ENCODE data around the gene ARHGAP45.

Gene ARHGAP45, protein sequence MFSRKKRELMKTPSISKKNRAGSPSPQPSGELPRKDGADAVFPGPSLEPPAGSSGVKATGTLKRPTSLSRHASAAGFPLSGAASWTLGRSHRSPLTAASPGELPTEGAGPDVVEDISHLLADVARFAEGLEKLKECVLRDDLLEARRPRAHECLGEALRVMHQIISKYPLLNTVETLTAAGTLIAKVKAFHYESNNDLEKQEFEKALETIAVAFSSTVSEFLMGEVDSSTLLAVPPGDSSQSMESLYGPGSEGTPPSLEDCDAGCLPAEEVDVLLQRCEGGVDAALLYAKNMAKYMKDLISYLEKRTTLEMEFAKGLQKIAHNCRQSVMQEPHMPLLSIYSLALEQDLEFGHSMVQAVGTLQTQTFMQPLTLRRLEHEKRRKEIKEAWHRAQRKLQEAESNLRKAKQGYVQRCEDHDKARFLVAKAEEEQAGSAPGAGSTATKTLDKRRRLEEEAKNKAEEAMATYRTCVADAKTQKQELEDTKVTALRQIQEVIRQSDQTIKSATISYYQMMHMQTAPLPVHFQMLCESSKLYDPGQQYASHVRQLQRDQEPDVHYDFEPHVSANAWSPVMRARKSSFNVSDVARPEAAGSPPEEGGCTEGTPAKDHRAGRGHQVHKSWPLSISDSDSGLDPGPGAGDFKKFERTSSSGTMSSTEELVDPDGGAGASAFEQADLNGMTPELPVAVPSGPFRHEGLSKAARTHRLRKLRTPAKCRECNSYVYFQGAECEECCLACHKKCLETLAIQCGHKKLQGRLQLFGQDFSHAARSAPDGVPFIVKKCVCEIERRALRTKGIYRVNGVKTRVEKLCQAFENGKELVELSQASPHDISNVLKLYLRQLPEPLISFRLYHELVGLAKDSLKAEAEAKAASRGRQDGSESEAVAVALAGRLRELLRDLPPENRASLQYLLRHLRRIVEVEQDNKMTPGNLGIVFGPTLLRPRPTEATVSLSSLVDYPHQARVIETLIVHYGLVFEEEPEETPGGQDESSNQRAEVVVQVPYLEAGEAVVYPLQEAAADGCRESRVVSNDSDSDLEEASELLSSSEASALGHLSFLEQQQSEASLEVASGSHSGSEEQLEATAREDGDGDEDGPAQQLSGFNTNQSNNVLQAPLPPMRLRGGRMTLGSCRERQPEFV

DNA sequence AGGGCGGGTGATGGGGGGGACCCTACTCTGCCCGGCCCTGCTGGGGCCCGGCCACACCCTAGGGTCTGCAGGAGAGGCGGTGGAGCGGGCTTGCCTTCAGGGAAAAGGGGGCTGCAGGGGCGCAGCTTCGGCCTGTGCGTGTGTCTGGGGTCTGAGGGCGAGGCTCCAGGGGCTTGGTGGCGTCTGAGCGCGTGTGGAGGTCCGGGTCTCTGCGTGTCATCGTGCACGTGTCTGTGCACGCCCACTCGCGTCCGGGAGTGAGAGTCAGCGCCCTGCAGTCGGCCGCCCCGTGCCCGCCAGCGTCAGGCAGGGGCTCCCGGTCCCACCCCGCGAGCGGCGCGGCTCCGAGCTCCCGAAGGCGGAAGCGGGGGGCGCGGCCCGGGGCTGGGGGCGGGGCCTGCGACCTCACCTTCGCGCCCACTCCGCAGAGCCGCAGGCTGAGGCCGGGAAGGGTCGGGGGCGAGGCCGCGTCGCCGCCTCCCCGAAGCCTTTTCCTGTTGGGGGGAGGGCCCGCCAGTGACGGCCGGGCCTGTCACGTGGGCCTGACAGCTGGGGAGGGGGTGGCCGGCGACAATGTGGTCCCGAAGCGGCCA lies at the start of gene ARHGAP45:
TSS of gene ARHGAP45 (plus strand) at position 420 of the 593 bp plus-strand sequence. CDS start 239 bp downstream, outside the sequence.
- H2AFZ ChIP-seq (ENCODE audit: low read length), result no peak within 1 kb of the TSS
- peak within 1 kb of the TSS; percentile 86 for H3K4me3 ChIP-seq (ENCODE audit: low read depth, low read length, poor library complexity, severe bottlenecking)
- peak within 1 kb of the TSS; percentile 72 for H3K4me2 ChIP-seq (ENCODE audit: low read length)
- no peaks in the 10 kb centered on the region for H3F3A ChIP-seq (ENCODE audit: insufficient read depth, low read length)
- peaks cover 12% of the 10 kb centered on the region for H3K36me3 ChIP-seq (ENCODE audit: insufficient read depth, low read length)
- H4K20me1 ChIP-seq (ENCODE audit: insufficient read depth, low read length), result no peaks in the 10 kb centered on the region
- H3K79me2 ChIP-seq (ENCODE audit: insufficient read depth, low read length), result no peaks in the 10 kb centered on the region
- TF ChIP-seq EZH2 (IDR thresholded peaks at IDR 0.05; ENCODE audit: borderline replicate concordance, low read length), result no peak
- TF ChIP-seq, protein P1, sequence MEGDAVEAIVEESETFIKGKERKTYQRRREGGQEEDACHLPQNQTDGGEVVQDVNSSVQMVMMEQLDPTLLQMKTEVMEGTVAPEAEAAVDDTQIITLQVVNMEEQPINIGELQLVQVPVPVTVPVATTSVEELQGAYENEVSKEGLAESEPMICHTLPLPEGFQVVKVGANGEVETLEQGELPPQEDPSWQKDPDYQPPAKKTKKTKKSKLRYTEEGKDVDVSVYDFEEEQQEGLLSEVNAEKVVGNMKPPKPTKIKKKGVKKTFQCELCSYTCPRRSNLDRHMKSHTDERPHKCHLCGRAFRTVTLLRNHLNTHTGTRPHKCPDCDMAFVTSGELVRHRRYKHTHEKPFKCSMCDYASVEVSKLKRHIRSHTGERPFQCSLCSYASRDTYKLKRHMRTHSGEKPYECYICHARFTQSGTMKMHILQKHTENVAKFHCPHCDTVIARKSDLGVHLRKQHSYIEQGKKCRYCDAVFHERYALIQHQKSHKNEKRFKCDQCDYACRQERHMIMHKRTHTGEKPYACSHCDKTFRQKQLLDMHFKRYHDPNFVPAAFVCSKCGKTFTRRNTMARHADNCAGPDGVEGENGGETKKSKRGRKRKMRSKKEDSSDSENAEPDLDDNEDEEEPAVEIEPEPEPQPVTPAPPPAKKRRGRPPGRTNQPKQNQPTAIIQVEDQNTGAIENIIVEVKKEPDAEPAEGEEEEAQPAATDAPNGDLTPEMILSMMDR (IDR thresholded peaks at IDR 0.05; ENCODE audit: low read length), result no peak
- peak within 1 kb of the TSS; percentile 87 for H3K9ac ChIP-seq (ENCODE audit: low read length)
- H3K9me2 ChIP-seq (ENCODE audit: low read depth, low read length), result no peaks in the 10 kb centered on the region
- H3K27me3 ChIP-seq (ENCODE audit: insufficient read depth, low read length), result no peaks in the 10 kb centered on the region
- H3K4me1 ChIP-seq (ENCODE audit: insufficient read depth, low read length, severe bottlenecking), result peaks cover 46% of the 10 kb centered on the region
- peak within 1 kb of the TSS; percentile 92 for H3K27ac ChIP-seq (ENCODE audit: low read depth, low read length, poor library complexity, severe bottlenecking)
- H3K9me3 ChIP-seq (ENCODE audit: low read length), result no peaks in the 10 kb centered on the region

DNA sequence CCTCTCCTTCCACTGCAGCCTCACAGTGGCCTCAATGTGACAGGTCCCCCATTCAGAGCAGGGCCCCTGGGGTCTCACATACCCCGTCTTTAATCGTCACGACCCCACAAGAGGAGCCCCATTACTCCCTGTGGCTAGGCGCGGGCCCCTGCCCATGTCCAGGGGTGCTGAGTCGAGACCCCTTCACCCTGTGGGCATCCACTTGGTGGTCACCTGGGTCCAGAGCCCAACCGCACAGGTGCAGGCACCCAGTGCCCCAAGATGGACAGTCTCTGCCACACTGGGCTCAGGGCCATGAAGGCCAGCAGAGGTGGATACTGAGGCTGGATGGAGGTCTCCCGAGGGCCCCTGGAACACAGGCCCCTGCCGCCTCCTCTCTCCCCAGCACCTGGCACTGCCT lies 49.1 kb upstream of the ARHGAP45 start:
- TF ChIP-seq, protein P1 (IDR thresholded peaks at IDR 0.05; ENCODE audit: low read length), result no peak
- TF ChIP-seq EZH2 (IDR thresholded peaks at IDR 0.05; ENCODE audit: borderline replicate concordance, low read length), result no peak
- Histone ChIP-seq H2AFZ (ENCODE audit: low read length) (no peak overlapping the region), H3K9me2 (ENCODE audit: low read depth, low read length) (no peaks in the 10 kb centered on the region), H3K36me3 (ENCODE audit: insufficient read depth, low read length) (peaks cover 30% of the 10 kb centered on the region), H3F3A (ENCODE audit: insufficient read depth, low read length) (peaks cover 5% of the 10 kb centered on the region), H3K27ac (ENCODE audit: low read depth, low read length, poor library complexity, severe bottlenecking) (peak overlapping the region; percentile 75), H3K4me1 (ENCODE audit: insufficient read depth, low read length, severe bottlenecking) (peaks cover 61% of the 10 kb centered on the region), H3K4me3 (ENCODE audit: low read depth, low read length, poor library complexity, severe bottlenecking) (peak overlapping the region; percentile 99), H3K4me2 (ENCODE audit: low read length) (peak overlapping the region; percentile 99), H3K9me3 (ENCODE audit: low read length) (no peaks in the 10 kb centered on the region), H3K27me3 (ENCODE audit: insufficient read depth, low read length) (no peaks in the 10 kb centered on the region), H3K79me2 (ENCODE audit: insufficient read depth, low read length) (peaks cover 54% of the 10 kb centered on the region), H3K9ac (ENCODE audit: low read length) (peak overlapping the region; percentile 99; the same call in 1 of the 2 replicates), H4K20me1 (ENCODE audit: insufficient read depth, low read length) (no peaks in the 10 kb centered on the region)

DNA sequence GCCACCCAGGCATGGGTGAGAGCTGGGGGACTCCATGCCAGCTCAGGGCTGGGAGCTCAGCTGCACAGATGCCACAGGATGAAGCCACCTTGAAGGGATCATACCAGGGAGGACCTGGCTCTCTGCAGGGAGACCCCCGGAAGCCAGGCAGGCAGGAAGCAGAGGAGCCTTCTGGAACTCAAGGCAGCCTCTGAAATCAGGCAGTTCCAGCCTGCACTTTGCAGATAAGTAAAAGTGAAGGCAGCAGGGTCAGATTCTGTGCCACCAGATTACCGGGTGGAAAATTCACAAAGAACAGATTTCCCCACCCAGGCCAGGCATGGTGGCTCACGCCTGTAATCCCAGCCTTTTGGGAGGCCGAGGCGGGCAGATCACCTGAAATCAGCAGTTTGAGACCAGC lies 48.6 kb upstream of the ARHGAP45 start:
- Histone ChIP-seq H3K27ac (ENCODE audit: low read depth, low read length, poor library complexity, severe bottlenecking) (peak overlapping the region; percentile 75), H3K9ac (ENCODE audit: low read length) (peak overlapping the region; percentile 99; the same call in 1 of the 2 replicates), H3K27me3 (ENCODE audit: insufficient read depth, low read length) (no peaks in the 10 kb centered on the region), H3K4me3 (ENCODE audit: low read depth, low read length, poor library complexity, severe bottlenecking) (peak overlapping the region; percentile 99), H3K9me3 (ENCODE audit: low read length) (no peaks in the 10 kb centered on the region), H3K4me1 (ENCODE audit: insufficient read depth, low read length, severe bottlenecking) (peaks cover 61% of the 10 kb centered on the region), H3F3A (ENCODE audit: insufficient read depth, low read length) (peaks cover 5% of the 10 kb centered on the region), H3K79me2 (ENCODE audit: insufficient read depth, low read length) (peaks cover 54% of the 10 kb centered on the region), H3K9me2 (ENCODE audit: low read depth, low read length) (no peaks in the 10 kb centered on the region), H4K20me1 (ENCODE audit: insufficient read depth, low read length) (no peaks in the 10 kb centered on the region), H3K4me2 (ENCODE audit: low read length) (peak overlapping the region; percentile 99), H3K36me3 (ENCODE audit: insufficient read depth, low read length) (peaks cover 25% of the 10 kb centered on the region), H2AFZ (ENCODE audit: low read length) (no peak overlapping the region)
- TF ChIP-seq, protein P1 (IDR thresholded peaks at IDR 0.05; ENCODE audit: low read length), result no peak
- no peak for TF ChIP-seq EZH2 (IDR thresholded peaks at IDR 0.05; ENCODE audit: borderline replicate concordance, low read length)

Data from OCI-LY1 (cell line).